GM19193 (cell line): ENCODE results near the gene SOCS2.

Experiments used
- POLR2A ChIP-seq: IDR thresholded peaks from 4 replicates; pipeline ENCODE4 v1.6.1; 2011; ENCODE audit not compliant: insufficient read depth, insufficient read length; ENCODE audit errors: extremely low read depth

The SOCS2 gene

GRCh38 chr12:93578221-93578620 lies 5.7 kb downstream of the SOCS2 start:
- no peak for TF ChIP-seq POLR2A

- no peak for TF ChIP-seq POLR2A
These were observed 8.2 kb downstream of the SOCS2 start for GRCh38 chr12:93580682-93581081.

GRCh38 chr12:93581370-93581769 lies 8.9 kb downstream of the SOCS2 start:
- no peak for TF ChIP-seq POLR2A

GRCh38 chr12:93582351-93582750 lies 9.9 kb downstream of the SOCS2 start:
- TF ChIP-seq POLR2A: no peak

- TF ChIP-seq POLR2A: no peak
These were observed 11.3 kb downstream of the SOCS2 start for GRCh38 chr12:93583627-93584392.

GRCh38 chr12:93585247-93585646 lies 12.8 kb downstream of the SOCS2 start:
- no peak for TF ChIP-seq POLR2A

GRCh38 chr12:93587611-93588010 lies 15.1 kb downstream of the SOCS2 start:
- TF ChIP-seq POLR2A: no peak

- no peak for TF ChIP-seq POLR2A
These were observed 16.6 kb downstream of the SOCS2 start for GRCh38 chr12:93589081-93589480.

GRCh38 chr12:93591137-93591868 lies 18.8 kb downstream of the SOCS2 start:
- TF ChIP-seq POLR2A: no peak

GRCh38 chr12:93592641-93593406 lies 20.3 kb downstream of the SOCS2 start:
- TF ChIP-seq POLR2A: no peak

- no peak for TF ChIP-seq POLR2A
These were observed 21.4 kb downstream of the SOCS2 start for GRCh38 chr12:93593843-93594242.

GRCh38 chr12:93594766-93595311 lies 22.4 kb downstream of the SOCS2 start:
- no peak for TF ChIP-seq POLR2A

GRCh38 chr12:93595351-93595750 lies 22.9 kb downstream of the SOCS2 start:
- TF ChIP-seq POLR2A: no peak

GRCh38 chr12:93597608-93598007 lies 25.1 kb downstream of the SOCS2 start:
- TF ChIP-seq POLR2A: no peak

GRCh38 chr12:93599192-93599591 lies 26.7 kb downstream of the SOCS2 start:
- TF ChIP-seq POLR2A: no peak
